Measurements from ENCODE around the gene PARD3B.

DNA sequence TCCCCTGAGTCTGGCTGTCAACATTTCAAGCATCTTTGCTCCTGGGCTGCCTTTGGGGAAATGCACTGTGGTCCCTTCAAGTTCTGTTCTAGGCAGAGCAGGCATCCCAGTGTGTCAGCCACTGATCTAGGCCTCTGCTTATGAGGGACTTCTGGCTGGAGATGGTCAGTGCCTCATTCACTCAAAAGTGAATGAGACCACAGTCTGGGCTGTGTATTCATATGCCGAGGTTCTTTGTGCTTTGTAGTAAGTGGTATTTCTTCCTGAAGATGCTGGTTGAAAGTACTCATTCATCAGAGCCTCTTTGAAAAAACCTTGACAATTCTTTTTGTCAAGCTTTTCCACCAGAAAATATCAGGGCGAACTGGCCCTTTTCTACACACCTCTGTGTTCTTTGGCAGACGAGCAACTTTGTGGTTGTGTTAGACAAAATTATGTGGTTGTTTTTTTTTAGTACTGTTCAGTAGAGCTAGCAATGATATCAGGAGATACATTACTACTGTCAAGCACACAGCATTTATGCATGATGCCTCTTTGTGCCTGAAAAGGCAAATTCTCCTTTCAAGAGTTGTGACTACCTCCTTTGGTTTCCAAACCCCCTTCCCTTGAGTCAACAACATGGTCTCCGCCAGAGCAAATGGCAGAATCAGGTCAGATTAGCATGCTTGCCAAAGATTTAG, 626.1 kb downstream of the PARD3B start:
- TF ChIP-seq, protein P1, sequence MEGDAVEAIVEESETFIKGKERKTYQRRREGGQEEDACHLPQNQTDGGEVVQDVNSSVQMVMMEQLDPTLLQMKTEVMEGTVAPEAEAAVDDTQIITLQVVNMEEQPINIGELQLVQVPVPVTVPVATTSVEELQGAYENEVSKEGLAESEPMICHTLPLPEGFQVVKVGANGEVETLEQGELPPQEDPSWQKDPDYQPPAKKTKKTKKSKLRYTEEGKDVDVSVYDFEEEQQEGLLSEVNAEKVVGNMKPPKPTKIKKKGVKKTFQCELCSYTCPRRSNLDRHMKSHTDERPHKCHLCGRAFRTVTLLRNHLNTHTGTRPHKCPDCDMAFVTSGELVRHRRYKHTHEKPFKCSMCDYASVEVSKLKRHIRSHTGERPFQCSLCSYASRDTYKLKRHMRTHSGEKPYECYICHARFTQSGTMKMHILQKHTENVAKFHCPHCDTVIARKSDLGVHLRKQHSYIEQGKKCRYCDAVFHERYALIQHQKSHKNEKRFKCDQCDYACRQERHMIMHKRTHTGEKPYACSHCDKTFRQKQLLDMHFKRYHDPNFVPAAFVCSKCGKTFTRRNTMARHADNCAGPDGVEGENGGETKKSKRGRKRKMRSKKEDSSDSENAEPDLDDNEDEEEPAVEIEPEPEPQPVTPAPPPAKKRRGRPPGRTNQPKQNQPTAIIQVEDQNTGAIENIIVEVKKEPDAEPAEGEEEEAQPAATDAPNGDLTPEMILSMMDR (IDR thresholded peaks at IDR 0.05; ENCODE audit: low read depth, low read length, poor library complexity, severe bottlenecking): no peak
- TF ChIP-seq EZH2phosphoT487 (IDR thresholded peaks at IDR 0.05; ENCODE audit: borderline replicate concordance, low read length): no peak
